Mucosa of descending colon (tissue), 3 donors: ENCODE data around the gene ZBTB48. TPM values are rescaled to one million over a fixed set of nuclear protein-coding genes. Genes with fewer than 3 reads are reported as not detected.

Experiments used
- ATAC-seq: fragments of 200-7000 bp; cut with Tn5 transposase; one replicate; pipeline ENCODE4 v1.9.1; 2020; ENCODE audit warnings: mild to moderate bottlenecking, moderate library complexity
- DNase-seq, 3 donors: peaks; one replicate each; pipeline ENCODE4 v3.0.0-alpha.2; 2020
- H3K36me3 ChIP-seq: fragments of 200-600 bp; one replicate; pipeline ENCODE4 v1.8.0; 2021; ENCODE audit warnings: low read depth, mild to moderate bottlenecking
- H3K4me1 ChIP-seq: fragments of 200-600 bp; one replicate; pipeline ENCODE4 v1.8.0; 2021; ENCODE audit warnings: low read depth, mild to moderate bottlenecking
- H3K4me3 ChIP-seq: fragments of 200-600 bp; one replicate; pipeline ENCODE4 v1.8.0; 2021; ENCODE audit warnings: mild to moderate bottlenecking
- H3K9me3 ChIP-seq: fragments of 200-600 bp; one replicate; pipeline ENCODE4 v1.8.0; 2021; ENCODE audit warnings: mild to moderate bottlenecking
- CTCF ChIP-seq: fragments of 200-600 bp; IDR thresholded peaks from one replicate; pipeline ENCODE4 v1.8.0; 2022; ENCODE audit warnings: antibody characterized with exemption, mild to moderate bottlenecking
- intact Hi-C, 2 donors: fragments of 100-400 bp; cut with DNase I in 1 of 2; cut with micrococcal nuclease in 1 of 2; formaldehyde crosslinking; loops; one replicate each; pipeline versions ENCODE4 v1.11.0 to v1.11.1; 2022; cut with DNase I, micrococcal nuclease
- total RNA-seq, 3 donors: library from RNA; stranded (reverse); fragmentation: NEBNext Ultra II Directional in 2 of 3; extraction: Animal tissue kit (Norgen Biotek cat#: 25700) in 2 of 3; gene quantifications; one replicate each; pipeline versions ENCODE4 v1.2.1 to v1.2.4, GENCODE V29; 2021 to 2023
- donor health status: DM: no; HTN: no; CAD: no; lungs with moderate emphysema.
- donor health status: DM: no; HTN: no; CAD: no.
- donor health status: DM: no; HTN: yes; CAD: no.

Gene ZBTB48
- total RNA-seq, 3 donors from 2014 or later: 36.8 to 53.9 (median 42.3) TPM

GRCh38 chr1:6560267-6560666, 19.5 kb upstream of the ZBTB48 start:
- ATAC-seq: no peak
- no peak overlapping the region for H3K4me3 ChIP-seq
- no peaks in the 10 kb centered on the region for H3K4me1 ChIP-seq
- H3K9me3 ChIP-seq: no peaks in the 10 kb centered on the region
- DNase-seq: no peak
- TF ChIP-seq CTCF: no peak
- intact Hi-C loops: no loop called here
- no peaks in the 10 kb centered on the region for H3K36me3 ChIP-seq

GRCh38 chr1:6569033-6569432, 10.8 kb upstream of the ZBTB48 start:
- H3K9me3 ChIP-seq: no peaks in the 10 kb centered on the region
- no peaks in the 10 kb centered on the region for H3K4me1 ChIP-seq
- H3K4me3 ChIP-seq: no peak overlapping the region
- TF ChIP-seq CTCF: no peak
- no peaks in the 10 kb centered on the region for H3K36me3 ChIP-seq
- ATAC-seq (no peak), DNase-seq (no peak)
- intact Hi-C loops: no loop called here

- no peak for TF ChIP-seq CTCF
- Histone ChIP-seq H3K4me1 (no peaks in the 10 kb centered on the region), H3K36me3 (no peaks in the 10 kb centered on the region), H3K9me3 (no peaks in the 10 kb centered on the region), H3K4me3 (no peak overlapping the region)
- ATAC-seq: no peak
- DNase-seq: no peak
- intact Hi-C loops: no loop called here
Observed at GRCh38 chr1:6570100-6570499, 9.7 kb upstream of the ZBTB48 start.

GRCh38 chr1:6570987-6571386, 8.8 kb upstream of the ZBTB48 start:
- Histone ChIP-seq H3K4me3 (no peak overlapping the region), H3K36me3 (no peaks in the 10 kb centered on the region), H3K4me1 (no peaks in the 10 kb centered on the region), H3K9me3 (no peaks in the 10 kb centered on the region)
- intact Hi-C loops: no loop called here
- TF ChIP-seq CTCF: no peak
- no peak for ATAC-seq
- DNase-seq: no peak

GRCh38 chr1:6572653-6573383, 7.0 kb upstream of the ZBTB48 start:
- no peaks in the 10 kb centered on the region for H3K36me3 ChIP-seq
- H3K4me1 ChIP-seq: no peaks in the 10 kb centered on the region
- no peak overlapping the region for H3K4me3 ChIP-seq
- intact Hi-C loops: no loop called here
- no peaks in the 10 kb centered on the region for H3K9me3 ChIP-seq
- TF ChIP-seq CTCF: no peak
- DNase-seq (no peak), ATAC-seq (no peak)
